ENCODE data around the gene DAB1. TPM values are rescaled to one million over a fixed set of nuclear protein-coding genes. Genes with fewer than 3 reads are reported as not detected.

DAB1 gene
- total and polyA plus RNA-seq, 2 of the 8 experiments (the other 6 are each of a cell fraction or from before 2014, with no cell fraction given) = 4.4 to 11.8 TPM

DNA sequence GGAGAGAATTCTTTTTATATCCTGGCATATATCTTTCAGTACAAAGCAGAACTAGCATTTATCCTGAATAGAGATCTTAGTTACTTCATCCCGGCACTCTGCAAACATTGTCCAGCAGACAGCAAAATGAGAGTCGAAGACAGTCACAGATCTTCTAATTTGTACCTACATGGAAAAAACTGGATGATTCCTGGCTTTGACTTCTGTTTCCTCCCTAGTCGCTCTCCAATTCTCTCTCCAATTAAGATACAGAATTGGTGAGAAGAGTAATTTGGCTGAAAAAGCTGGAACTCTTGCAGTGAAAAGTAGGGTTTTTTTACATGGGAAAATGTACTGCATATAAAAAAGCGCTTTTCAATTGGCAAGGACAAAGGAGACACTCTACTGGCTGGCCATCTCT lies 307.0 kb downstream of the DAB1 start:
- H4K20me1 ChIP-seq (replicated peaks in 1 of 2; ENCODE audit: control insufficient read depth in 1 of 2, insufficient read depth in 2 of 2, low read length in 2 of 2) = no peaks in the 10 kb centered on the region
- no peak overlapping the region for H2BK20ac ChIP-seq (ENCODE audit: low read length)
- no peak overlapping the region for H3K56ac ChIP-seq (replicated peaks; ENCODE audit: insufficient read length, low read depth, low read length)
- ChIA-PET POLR2A (ENCODE audit: partially characterized antibody) (no interaction called here), CTCF (ENCODE audit: partially characterized antibody) (interaction anchor here (0.6 to 2.1 kb wide), 5 partner anchors 9 to 91 kb away, joined by 3 to 6 read pairs (median 4); no protein-coding TSS in a partner anchor)
- peaks cover 0 to 3% (median 1%) of the 10 kb centered on the region in 4 experiments; a peak in 4 of 7 replicates for H3K4me1 ChIP-seq (replicated peaks in 1 of 4; ENCODE audit: control insufficient read depth in 3 of 4, insufficient read depth in 4 of 4, low read length in 3 of 4)
- H3K4me2 ChIP-seq (ENCODE audit: insufficient read depth in 1 of 2, low read depth in 2 of 2, low read length in 2 of 2) = no peak overlapping the region
- no peak overlapping the region for H2AFZ ChIP-seq (ENCODE audit: low read length)
- H4K8ac ChIP-seq (ENCODE audit: extremely low read depth, insufficient read depth, low read length) = no peak overlapping the region
- H2BK12ac ChIP-seq (ENCODE audit: low read depth, low read length) = no peak overlapping the region
- no peak overlapping the region for H3K14ac ChIP-seq (ENCODE audit: insufficient read length)
- TF ChIP-seq SUZ12 (IDR thresholded peaks at IDR 0.05; ENCODE audit: low read length) (no peak), CTBP2 (IDR thresholded peaks at IDR 0.05; ENCODE audit: borderline replicate concordance, insufficient read depth, insufficient read length, low read length) (no peak), YY1 (IDR thresholded peaks at IDR 0.05; ENCODE audit: low read depth, low read length) (no peak), GTF2F1 (IDR thresholded peaks at IDR 0.05; ENCODE audit: borderline replicate concordance, low read depth, low read length) (no peak)
- TF ChIP-seq, protein P1, sequence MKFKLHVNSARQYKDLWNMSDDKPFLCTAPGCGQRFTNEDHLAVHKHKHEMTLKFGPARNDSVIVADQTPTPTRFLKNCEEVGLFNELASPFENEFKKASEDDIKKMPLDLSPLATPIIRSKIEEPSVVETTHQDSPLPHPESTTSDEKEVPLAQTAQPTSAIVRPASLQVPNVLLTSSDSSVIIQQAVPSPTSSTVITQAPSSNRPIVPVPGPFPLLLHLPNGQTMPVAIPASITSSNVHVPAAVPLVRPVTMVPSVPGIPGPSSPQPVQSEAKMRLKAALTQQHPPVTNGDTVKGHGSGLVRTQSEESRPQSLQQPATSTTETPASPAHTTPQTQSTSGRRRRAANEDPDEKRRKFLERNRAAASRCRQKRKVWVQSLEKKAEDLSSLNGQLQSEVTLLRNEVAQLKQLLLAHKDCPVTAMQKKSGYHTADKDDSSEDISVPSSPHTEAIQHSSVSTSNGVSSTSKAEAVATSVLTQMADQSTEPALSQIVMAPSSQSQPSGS (IDR thresholded peaks at IDR 0.05; ENCODE audit: low read length) = no peak
- no peaks in the 10 kb centered on the region for H3K79me2 ChIP-seq (ENCODE audit: control insufficient read depth in 1 of 2, insufficient read depth in 2 of 2, low read length in 2 of 2)
- no peak for FAIRE-seq
- no peak overlapping the region for H4K91ac ChIP-seq (replicated peaks; ENCODE audit: insufficient read length, low read length)
- H3K9me3 ChIP-seq (ENCODE audit: insufficient read depth in 2 of 2, low read depth in 1 of 2, low read length in 1 of 2) = no peaks in the 10 kb centered on the region
- H3K23ac ChIP-seq (ENCODE audit: insufficient read length) = no peak overlapping the region
- no peaks in the 10 kb centered on the region for H3K79me1 ChIP-seq (ENCODE audit: low read depth, low read length)
- peaks cover 0 to 1% (median 0%) of the 10 kb centered on the region in 4 experiments; a peak in 1 of 7 replicates for H3K27me3 ChIP-seq (replicated peaks in 1 of 4; ENCODE audit: control insufficient read depth in 3 of 4, extremely low read depth in 1 of 4, insufficient read depth in 3 of 4, low read length in 3 of 4)
- H4K5ac ChIP-seq (ENCODE audit: insufficient read length, low read depth, low read length) = no peak overlapping the region
- no peak for DNase-seq (ENCODE audit: low read depth in 1 of 2, low spot score in 2 of 2)
- H3K23me2 ChIP-seq (ENCODE audit: low read depth, low read length) = no peaks in the 10 kb centered on the region
- no peak overlapping the region for H3K27ac ChIP-seq (ENCODE audit: low read depth, low read length)
- no peak overlapping the region for H3K4me3 ChIP-seq (ENCODE audit: extremely low read depth in 1 of 4, insufficient read depth in 2 of 4, low read depth in 3 of 4, low read length in 4 of 4)
- no peak overlapping the region for H2BK5ac ChIP-seq (ENCODE audit: low read depth, low read length)
- H2AK5ac ChIP-seq (ENCODE audit: low read depth, low read length) = no peak overlapping the region
- no peaks in the 10 kb centered on the region for H3K36me3 ChIP-seq (ENCODE audit: control insufficient read depth in 2 of 4, insufficient read depth in 4 of 4, low read length in 3 of 4)
- H2BK120ac ChIP-seq (replicated peaks; ENCODE audit: low read depth, low read length) = no peak overlapping the region
- no peak overlapping the region for H3K9ac ChIP-seq (replicated peaks in 1 of 4; ENCODE audit: extremely low read depth in 1 of 4, low read depth in 3 of 4, low read length in 3 of 4)
- 88% methylated on average over 4 of the region's 4 CpGs; no CpG with 5 or more reads in 1 of the 2 experiments for whole genome bisulfite sequencing, 2 experiments (ENCODE audit: extremely low coverage in 1 of 2, insufficient coverage in 1 of 2, insufficient read length in 1 of 2, insufficient replicate concordance in 2 of 2, low coverage in 1 of 2, low lambda C conversion rate in 2 of 2, missing lambda C conversion rate in 1 of 2)
- no peak overlapping the region for H3K18ac ChIP-seq (ENCODE audit: extremely low read depth, low read length)
- no peak overlapping the region for H2BK15ac ChIP-seq (ENCODE audit: low read length)
- no peak overlapping the region for H3K4ac ChIP-seq (replicated peaks; ENCODE audit: insufficient read length, low read depth, low read length)

Data from H1 (cell line).